Stimulated activated CD8-positive, alpha-beta memory T cell treated with anti-CD3 and anti-CD28 coated beads, Interleukin-15, amount 100 ng/mL, for 4 hours (primary cell): ENCODE data around the gene SLC36A4.
"Not testable (repeated sequence)": the region's sequence is repeated elsewhere in the genome, so short reads cannot be mapped to it uniquely, and the experiment has no call there.

Experiments
- DNase-seq, 2 donors: peaks; one replicate each; pipeline ENCODE4 v3.0.0-alpha.2; 2020; ENCODE audit warnings: low read depth in 2 of 2

Gene SLC36A4

GRCh38 chr11:93194673-93195291, 3.0 kb downstream of the SLC36A4 start:
- no peak for DNase-seq

- no peak for DNase-seq
These were observed 4.1 kb downstream of the SLC36A4 start for GRCh38 chr11:93193731-93194130.

- no peak for DNase-seq
These were observed 5.6 kb downstream of the SLC36A4 start for GRCh38 chr11:93192163-93192562.

- no peak for DNase-seq
These were observed 8.3 kb downstream of the SLC36A4 start for GRCh38 chr11:93189462-93189861.

- no peak for DNase-seq
These were observed 9.1 kb downstream of the SLC36A4 start for GRCh38 chr11:93188726-93189125.

- no peak for DNase-seq
These were observed 10.5 kb downstream of the SLC36A4 start for GRCh38 chr11:93187290-93187689.

- not testable (repeated sequence) for DNase-seq
These were observed 19.9 kb downstream of the SLC36A4 start for GRCh38 chr11:93177891-93178290.

GRCh38 chr11:93169950-93170561, 27.7 kb downstream of the SLC36A4 start:
- no peak for DNase-seq

- no peak for DNase-seq
These were observed 28.6 kb downstream of the SLC36A4 start for GRCh38 chr11:93169143-93169542.

- no peak for DNase-seq
These were observed 30.9 kb downstream of the SLC36A4 start for GRCh38 chr11:93166862-93167261.

- DNase-seq, result no peak
These were observed 31.6 kb downstream of the SLC36A4 start for GRCh38 chr11:93166194-93166593.

GRCh38 chr11:93160808-93161207, 37.0 kb downstream of the SLC36A4 start:
- no peak for DNase-seq

- DNase-seq, result no peak
These were observed 37.6 kb downstream of the SLC36A4 start for GRCh38 chr11:93160156-93160555.

GRCh38 chr11:93159721-93160120, 38.1 kb downstream of the SLC36A4 start:
- no peak for DNase-seq

- no peak for DNase-seq
These were observed 42.1 kb downstream of the SLC36A4 start for GRCh38 chr11:93155738-93156137.

- DNase-seq, result no peak
These were observed 52.3 kb downstream of the SLC36A4 start for GRCh38 chr11:93145390-93145915.

- no peak for DNase-seq
These were observed 54.0 kb downstream of the SLC36A4 start for GRCh38 chr11:93143800-93144199.

GRCh38 chr11:93143186-93143585, 54.6 kb downstream of the SLC36A4 start:
- no peak for DNase-seq

GRCh38 chr11:93133488-93134109, 64.2 kb downstream of the SLC36A4 start:
- no peak for DNase-seq

GRCh38 chr11:93132836-93133235, 65.0 kb downstream of the SLC36A4 start:
- DNase-seq, result no peak

- no peak for DNase-seq
These were observed 66.1 kb downstream of the SLC36A4 start for GRCh38 chr11:93131709-93132108.

GRCh38 chr11:93128574-93128973, 69.2 kb downstream of the SLC36A4 start:
- DNase-seq, result no peak

- DNase-seq, result no peak
These were observed 74.4 kb downstream of the SLC36A4 start for GRCh38 chr11:93123351-93123898.
